IMR-90 (cell line): ENCODE results near the gene CLASRP. TPM values are rescaled to one million over a fixed set of nuclear protein-coding genes. Genes with fewer than 3 reads are reported as not detected.

ENCODE experiments used
- ATAC-seq: fragments of 200-7000 bp; cut with Tn5 transposase; 2 replicates; pipeline ENCODE4 v1.9.1; 2020; ENCODE audit warnings: low read depth, mild to moderate bottlenecking, moderate library complexity
- BruUV-seq: library from RNA; stranded (reverse); fragments of 400-500 nt; replicated peaks from 2 replicates; lab custom pipeline; 2021; lab: Mats Ljungman, UMichigan
- CTCF ChIA-PET: fragments of 300-600 bp; formaldehyde crosslinking; extraction: SDS; loops from one replicate; lab custom pipeline; 2021; ENCODE audit warnings: antibody characterized with exemption; lab: Yijun Ruan, JAX
- POLR2A ChIA-PET: fragments of 300-600 bp; sonication (Branson Sonifier 250); formaldehyde crosslinking; loops from one replicate; lab custom pipeline; 2022; ENCODE audit warnings: antibody characterized with exemption; ENCODE audit not compliant: unreplicated experiment; lab: Charles Lee
- DNase-seq: peaks from one replicate; pipeline ENCODE4 v3.0.0; 2013
- H2AFZ ChIP-seq: replicated peaks from 2 replicates; pipeline ENCODE3; 2013; ENCODE audit warnings: low read length, mild to moderate bottlenecking; ENCODE audit not compliant: poor library complexity
- H2AK5ac ChIP-seq: 2 replicates; pipeline ENCODE4 v1.6.1; 2013; ENCODE audit warnings: low read depth, low read length, inconsistent platforms
- H2AK9ac ChIP-seq: replicated peaks from 2 replicates; pipeline ENCODE3; 2013; ENCODE audit warnings: mild to moderate bottlenecking, low read depth, low read length, moderate library complexity; ENCODE audit not compliant: poor library complexity
- H2BK120ac ChIP-seq: 2 replicates; pipeline ENCODE4 v1.6.1; 2013; ENCODE audit warnings: low read depth, low read length, inconsistent platforms
- H2BK15ac ChIP-seq: 3 replicates; pipeline ENCODE4 v1.6.1; 2013; ENCODE audit warnings: low read depth, low read length, inconsistent platforms
- H2BK20ac ChIP-seq: 2 replicates; pipeline ENCODE4 v1.6.1; 2013; ENCODE audit warnings: low read depth, mild to moderate bottlenecking, inconsistent platforms, low read length, moderate library complexity
- H2BK5ac ChIP-seq: 2 replicates; pipeline ENCODE4 v1.6.1; 2013; ENCODE audit warnings: mild to moderate bottlenecking, low read depth, low read length, inconsistent platforms; ENCODE audit not compliant: poor library complexity, severe bottlenecking
- H3K14ac ChIP-seq: replicated peaks from 2 replicates; pipeline ENCODE4 v1.6.1; 2013; ENCODE audit warnings: low read depth, low read length, inconsistent platforms
- H3K18ac ChIP-seq: 2 replicates; pipeline ENCODE4 v1.6.1; 2013; ENCODE audit warnings: low read depth, low read length, control low read depth
- H3K23ac ChIP-seq: 2 replicates; pipeline ENCODE4 v1.6.1; 2013; ENCODE audit warnings: low read depth, low read length, inconsistent platforms
- H3K27ac ChIP-seq: 2 replicates; pipeline ENCODE4 v1.5.1; 2013; ENCODE audit warnings: mild to moderate bottlenecking, control low read depth, low read length; ENCODE audit not compliant: insufficient read depth
- H3K27me3 ChIP-seq: 2 replicates; pipeline ENCODE4 v1.6.1; 2013; ENCODE audit warnings: low read length; ENCODE audit not compliant: control insufficient read depth, insufficient read depth
- H3K36me3 ChIP-seq: 2 replicates; pipeline ENCODE4 v1.6.1; 2013; ENCODE audit warnings: low read length, mixed read lengths; ENCODE audit not compliant: control insufficient read depth, insufficient read depth
- H3K4ac ChIP-seq: 2 replicates; pipeline ENCODE4 v1.6.1; 2013; ENCODE audit warnings: low read depth, low read length, inconsistent platforms
- H3K4me1 ChIP-seq: 2 replicates; pipeline ENCODE4 v1.6.1; 2013; ENCODE audit warnings: low read length, mixed read lengths; ENCODE audit not compliant: control insufficient read depth, insufficient read depth
- H3K4me2 ChIP-seq: 2 replicates; pipeline ENCODE4 v1.6.1; 2013; ENCODE audit warnings: low read depth, mild to moderate bottlenecking, control low read depth, low read length, moderate library complexity
- H3K4me3 ChIP-seq: 2 replicates; pipeline ENCODE4 v1.5.1; 2013; ENCODE audit warnings: low read depth, mild to moderate bottlenecking, control low read depth, low read length, moderate library complexity; ENCODE audit not compliant: insufficient read depth
- H3K56ac ChIP-seq: 2 replicates; pipeline ENCODE4 v1.6.1; 2013; ENCODE audit warnings: low read length, inconsistent platforms; ENCODE audit not compliant: insufficient read depth; ENCODE audit errors: extremely low read depth
- H3K79me1 ChIP-seq, 2 experiments: 2 replicates each; pipeline ENCODE4 v1.6.1; 2013; ENCODE audit warnings: low read length in 2 of 2, inconsistent platforms in 1 of 2, low read depth in 1 of 2
- H3K9ac ChIP-seq: 2 replicates; pipeline ENCODE4 v1.6.1; 2013; ENCODE audit warnings: low read depth, low read length, control low read depth
- H3K9me1 ChIP-seq: 2 replicates; pipeline ENCODE4 v1.6.1; 2013; ENCODE audit warnings: low read length, inconsistent platforms; ENCODE audit not compliant: insufficient read depth
- H3K9me3 ChIP-seq: 2 replicates; pipeline ENCODE4 v1.6.1; 2013; ENCODE audit warnings: low read length; ENCODE audit not compliant: control insufficient read depth, insufficient read depth
- H4K20me1 ChIP-seq: 2 replicates; pipeline ENCODE4 v1.6.1; 2013; ENCODE audit warnings: low read length, inconsistent platforms; ENCODE audit not compliant: insufficient read depth
- H4K5ac ChIP-seq: 2 replicates; pipeline ENCODE4 v1.6.1; 2013; ENCODE audit warnings: mild to moderate bottlenecking, low read depth, low read length, control low read depth
- H4K8ac ChIP-seq, 2 experiments: 2 replicates each; pipeline ENCODE4 v1.6.1; 2013; ENCODE audit warnings: low read depth in 2 of 2, low read length in 2 of 2, control low read depth in 1 of 2, inconsistent platforms in 1 of 2
- H4K91ac ChIP-seq: 2 replicates; pipeline ENCODE4 v1.6.1; 2013; ENCODE audit warnings: low read depth, low read length, inconsistent platforms; ENCODE audit not compliant: insufficient read depth
- BHLHE40 ChIP-seq: fragments of 150-350 bp; IDR thresholded peaks from 2 replicates; pipeline ENCODE4 v1.6.1; 2016; ENCODE audit warnings: mild to moderate bottlenecking, low read depth, low read length
- CEBPB ChIP-seq: IDR thresholded peaks from 2 replicates; pipeline ENCODE4 v1.6.1; 2012; ENCODE audit warnings: low read depth, low read length, improper control_type of control experiment
- CHD1 ChIP-seq: IDR thresholded peaks from 2 replicates; pipeline ENCODE4 v1.6.1; 2012; ENCODE audit warnings: low read depth, low read length, improper control_type of control experiment
- MAFK ChIP-seq: IDR thresholded peaks from 2 replicates; pipeline ENCODE4 v1.6.1; 2012; ENCODE audit warnings: low read depth, low read length, improper control_type of control experiment
- NFE2L2 ChIP-seq: fragments of 150-350 bp; IDR thresholded peaks from 2 replicates; pipeline ENCODE4 v1.6.1; 2016; ENCODE audit warnings: low read depth, mild to moderate bottlenecking, low read length
- SMC3 ChIP-seq: fragments of 150-350 bp; IDR thresholded peaks from 2 replicates; pipeline ENCODE4 v1.6.1; 2016; ENCODE audit warnings: low read depth, mild to moderate bottlenecking, antibody characterized with exemption, low read length, moderate library complexity
- WGBS, 2 experiments: methylation state at CpG; one replicate each; pipeline versions ENCODE4 v1.1.5 to v1.1.7; 2013; ENCODE audit warnings: missing lambda C conversion rate in 2 of 2; ENCODE audit not compliant: insufficient read length in 1 of 2; ENCODE audit errors: extremely low coverage in 2 of 2; 5-methylcytosine and 5-hydroxymethylcytosine counted together
- dilution Hi-C: fragments of 300-500 bp; cut with HindIII; formaldehyde crosslinking; loops from one replicate; pipeline ENCODE4 v1.14.3; 2018; ENCODE audit warnings: low sequenced_read_pairs; ENCODE audit not compliant: unreplicated experiment
- in situ Hi-C: fragments of 300-500 bp; cut with MboI; formaldehyde crosslinking; loops from 3 replicates; pipeline ENCODE4 v1.14.3; 2019; ENCODE audit warnings: low sequenced_read_pairs, inconsistent platforms, mixed read lengths
- intact Hi-C: fragments of 100-400 bp; cut with micrococcal nuclease; formaldehyde crosslinking; loops from 2 replicates; pipeline ENCODE4 v1.10.0; 2022
- polyA plus RNA-seq, 3 experiments: library from polyadenylated mRNA; depleted of rRNA; stranded (reverse); fragments of >200 nt; gene quantifications; 2 replicates each; pipeline ENCODE4 v1.2.3, GENCODE V29; 2012; ENCODE audit warnings: low replicate concordance in 1 of 3
- total RNA-seq: library from RNA; depleted of rRNA; stranded (reverse); fragments of >200 nt; gene quantifications from 2 replicates; pipeline ENCODE4 v1.2.3, GENCODE V29; 2012
- TF ChIP-seq, protein P1 (sequence below): fragments of 150-350 bp; IDR thresholded peaks from 2 replicates; pipeline ENCODE4 v1.6.1; 2017; ENCODE audit warnings: mild to moderate bottlenecking, antibody characterized with exemption, low read length, low read depth
- TF ChIP-seq, protein P2 (sequence below): fragments of 150-350 bp; IDR thresholded peaks from 2 replicates; pipeline ENCODE4 v1.6.1; 2016; ENCODE audit warnings: low read depth, mild to moderate bottlenecking, low read length, moderate library complexity, borderline replicate concordance

Gene CLASRP
- total and polyA plus RNA-seq, 2 of the 4 experiments (the other 2 are of a cell fraction), result 19.9 to 31.7 TPM

- Histone ChIP-seq H3K14ac (peak overlapping the region; percentile 98), H3K9ac (peak overlapping the region; percentile 87), H3K79me1 (peaks cover 18 to 42% of the 10 kb centered on the region in 2 experiments), H3K9me1 (peaks cover 15% of the 10 kb centered on the region), H3K18ac (peak overlapping the region; percentile 67; the same call in 1 of the 2 replicates), H2AK5ac (peak overlapping the region; percentile 73), H2AFZ (peak overlapping the region; percentile 100), H3K9me3 (no peaks in the 10 kb centered on the region), H4K5ac (peak overlapping the region; percentile 87), H2BK15ac (0 out of 3 replicates have a peak overlapping the region, but pooled peaks have one; percentile 7), H3K27me3 (no peaks in the 10 kb centered on the region), H4K20me1 (no peaks in the 10 kb centered on the region), H3K4me2 (peak overlapping the region; percentile 99), H4K8ac (peak overlapping the region; percentile 97 to 99), H3K36me3 (peaks cover 8% of the 10 kb centered on the region), H2BK120ac (peak overlapping the region; percentile 45; the same call in 1 of the 2 replicates), H3K27ac (peak overlapping the region; percentile 82), H3K4ac (peak overlapping the region; percentile 93), H4K91ac (peak overlapping the region; percentile 82), H2BK20ac (no peak overlapping the region), H3K4me3 (peak overlapping the region; percentile 99), H2AK9ac (peak overlapping the region; percentile 95), H3K4me1 (peaks cover 5% of the 10 kb centered on the region; the same call in 1 of the 2 replicates), H3K23ac (peak overlapping the region; percentile 94; the same call in 1 of the 2 replicates), H3K56ac (no peak overlapping the region), H2BK5ac (peak overlapping the region; percentile 62)
- TF ChIP-seq NFE2L2 (no peak), CHD1 (no peak), MAFK (no peak), CEBPB (no peak), SMC3 (no peak), BHLHE40 (no peak)
- TF ChIP-seq, protein P1, sequence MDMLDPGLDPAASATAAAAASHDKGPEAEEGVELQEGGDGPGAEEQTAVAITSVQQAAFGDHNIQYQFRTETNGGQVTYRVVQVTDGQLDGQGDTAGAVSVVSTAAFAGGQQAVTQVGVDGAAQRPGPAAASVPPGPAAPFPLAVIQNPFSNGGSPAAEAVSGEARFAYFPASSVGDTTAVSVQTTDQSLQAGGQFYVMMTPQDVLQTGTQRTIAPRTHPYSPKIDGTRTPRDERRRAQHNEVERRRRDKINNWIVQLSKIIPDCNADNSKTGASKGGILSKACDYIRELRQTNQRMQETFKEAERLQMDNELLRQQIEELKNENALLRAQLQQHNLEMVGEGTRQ, result no peak
- TF ChIP-seq, protein P2, sequence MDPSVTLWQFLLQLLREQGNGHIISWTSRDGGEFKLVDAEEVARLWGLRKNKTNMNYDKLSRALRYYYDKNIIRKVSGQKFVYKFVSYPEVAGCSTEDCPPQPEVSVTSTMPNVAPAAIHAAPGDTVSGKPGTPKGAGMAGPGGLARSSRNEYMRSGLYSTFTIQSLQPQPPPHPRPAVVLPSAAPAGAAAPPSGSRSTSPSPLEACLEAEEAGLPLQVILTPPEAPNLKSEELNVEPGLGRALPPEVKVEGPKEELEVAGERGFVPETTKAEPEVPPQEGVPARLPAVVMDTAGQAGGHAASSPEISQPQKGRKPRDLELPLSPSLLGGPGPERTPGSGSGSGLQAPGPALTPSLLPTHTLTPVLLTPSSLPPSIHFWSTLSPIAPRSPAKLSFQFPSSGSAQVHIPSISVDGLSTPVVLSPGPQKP, result no peak
- intact Hi-C loops (no loop called here), dilution Hi-C loops (no loop called here), in situ Hi-C loops (no loop called here)
- DNase-seq (no peak), ATAC-seq (peak; percentile 32)
- POLR2A ChIA-PET, result no interaction called here
- no TSS peak for BruUV-seq
- 100% methylated on average over 2 of the region's 10 CpGs; no CpG with 5 or more reads in 1 of the 2 experiments for WGBS, 2 experiments
- CTCF ChIA-PET, result no interaction called here
Observed at GRCh38 chr19:45078390-45079062, 39.7 kb downstream of the CLASRP start.
